BE2C (cell line): ENCODE results near the gene POTEE. TPM values are rescaled to one million over a fixed set of nuclear protein-coding genes. Genes with fewer than 3 reads are reported as not detected.
"Not testable (repeated sequence)": the region's sequence is repeated elsewhere in the genome, so short reads cannot be mapped to it uniquely, and the experiment has no call there.

Source experiments
- DNase-seq: peaks from one replicate; pipeline ENCODE4 v3.0.0-alpha.2; 2020
- H3K27me3 ChIP-seq: fragments of 250-450 bp; sonication (Bioruptor Pico); 2 replicates; pipeline ENCODE4 v1.5.1; 2020; ENCODE audit warnings: mild to moderate bottlenecking
- H3K36me3 ChIP-seq: fragments of 250-450 bp; sonication (Bioruptor Pico); 2 replicates; pipeline ENCODE4 v1.5.1; 2020; ENCODE audit warnings: mild to moderate bottlenecking
- H3K4me1 ChIP-seq: fragments of 250-450 bp; sonication (Bioruptor Pico); 2 replicates; pipeline ENCODE4 v1.5.1; 2020
- H3K4me3 ChIP-seq: 2 replicates; pipeline ENCODE4 v1.5.1; 2011; ENCODE audit warnings: low read depth, low read length
- H3K9me3 ChIP-seq: fragments of 250-450 bp; sonication (Bioruptor Pico); 2 replicates; pipeline ENCODE4 v1.5.1; 2020
- polyA plus RNA-seq: library from polyadenylated mRNA; unstranded; fragments of >200 nt; gene quantifications from one replicate; pipeline ENCODE4 v1.2.1, GENCODE V29; 2012; ENCODE audit warnings: low read depth, missing spikeins; ENCODE audit not compliant: insufficient read length, insufficient read depth
- TF ChIP-seq, protein P1 (sequence below): IDR thresholded peaks from 2 replicates; pipeline ENCODE4 v1.5.1; 2012; ENCODE audit warnings: mild to moderate bottlenecking, low read depth, low read length

The POTEE gene
- polyA plus RNA-seq: 0.45 TPM

DNA sequence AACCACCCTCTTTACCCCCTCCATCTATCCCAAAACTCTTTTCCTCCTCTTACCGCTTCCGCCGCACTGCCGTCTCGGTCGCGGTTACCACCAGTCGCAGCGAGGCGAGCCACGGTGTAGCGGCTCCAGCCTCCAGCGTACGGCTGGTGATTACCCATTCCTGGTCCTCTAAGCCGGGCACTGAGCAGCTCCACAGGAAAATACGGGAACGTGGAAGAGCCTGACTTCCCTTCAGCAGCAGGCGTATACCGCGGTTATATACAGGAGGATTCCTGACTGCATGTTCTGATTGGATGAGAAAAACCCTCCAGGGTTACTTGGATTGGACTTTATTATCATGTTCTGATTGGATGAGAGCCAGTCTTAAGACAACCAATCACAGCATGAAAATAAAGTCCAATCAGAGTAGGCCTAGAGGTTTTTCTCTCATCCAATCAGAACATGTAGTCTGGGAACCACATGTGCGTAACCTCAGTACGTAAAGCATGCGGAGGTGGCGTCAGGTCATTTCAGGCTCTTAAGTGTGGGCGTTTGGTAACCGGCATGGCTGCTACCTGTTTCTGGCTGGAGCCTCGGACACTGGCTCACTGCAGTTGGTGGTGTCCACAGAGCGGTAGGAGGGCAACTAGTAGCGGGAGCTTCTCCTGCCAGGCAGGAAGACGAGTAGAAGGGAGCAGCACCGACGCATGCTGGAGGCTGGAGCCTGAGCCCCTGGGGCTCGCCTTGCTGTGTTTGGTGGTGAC lies at the start of gene POTEE:
Gene POTEE, plus strand, starts transcription at position 507 of the 743 bp plus-strand sequence. CDS start 8,867 bp downstream, outside the sequence.
- not testable (repeated sequence) for H3K4me3 ChIP-seq

DNA sequence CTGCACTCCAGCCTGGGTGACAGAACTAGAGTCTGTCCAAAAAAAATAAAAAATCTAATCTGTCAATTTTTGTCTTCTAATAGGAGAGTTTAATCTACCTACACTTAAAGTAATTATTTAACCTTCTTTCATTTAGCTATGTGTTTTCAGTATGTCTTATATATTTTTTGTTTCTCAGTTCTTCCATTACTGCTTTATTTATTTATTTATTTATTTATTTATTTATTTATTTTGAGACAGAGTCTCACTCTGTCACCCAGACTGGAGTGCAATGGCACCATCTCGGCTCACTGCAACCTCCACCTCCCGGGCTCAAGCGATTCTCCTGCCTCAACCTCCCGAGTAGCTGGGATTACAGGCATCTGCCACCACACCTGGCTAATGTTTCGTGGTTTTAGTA lies 43.8 kb upstream of the POTEE start:
- not testable (repeated sequence) for H3K4me1 ChIP-seq, H3K36me3 ChIP-seq, H3K4me3 ChIP-seq, H3K9me3 ChIP-seq, H3K27me3 ChIP-seq, DNase-seq

More for the DNA sequence above, at the start of gene POTEE:
- not testable (repeated sequence) for H3K9me3 ChIP-seq, H3K4me1 ChIP-seq, DNase-seq, H3K36me3 ChIP-seq, H3K27me3 ChIP-seq

DNA sequence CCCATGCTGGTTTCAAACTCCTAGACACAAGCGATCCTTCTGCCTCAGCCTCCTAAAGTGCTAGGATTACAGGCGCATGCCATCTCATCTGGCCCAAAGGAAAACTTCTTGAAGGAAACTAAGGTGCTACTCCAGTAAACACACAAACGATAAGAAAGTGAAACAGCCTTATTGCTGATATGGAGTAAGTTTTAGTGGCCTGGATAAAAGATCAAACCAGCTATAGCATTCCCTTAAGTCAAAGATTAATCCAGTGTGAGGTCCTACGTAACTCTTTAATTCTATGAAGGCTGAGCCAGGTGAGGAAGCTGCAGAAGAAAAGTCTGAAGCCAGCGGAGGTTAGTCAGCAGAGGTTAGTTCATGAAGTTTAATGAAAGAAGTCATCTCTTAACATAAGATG lies 40.8 kb upstream of the POTEE start:
- Histone ChIP-seq H3K36me3 (no peaks in the 10 kb centered on the region), H3K9me3 (no peaks in the 10 kb centered on the region), H3K4me1 (no peaks in the 10 kb centered on the region), H3K27me3 (no peaks in the 10 kb centered on the region), H3K4me3 (no peak overlapping the region)
- no peak for DNase-seq
- TF ChIP-seq, protein P1, sequence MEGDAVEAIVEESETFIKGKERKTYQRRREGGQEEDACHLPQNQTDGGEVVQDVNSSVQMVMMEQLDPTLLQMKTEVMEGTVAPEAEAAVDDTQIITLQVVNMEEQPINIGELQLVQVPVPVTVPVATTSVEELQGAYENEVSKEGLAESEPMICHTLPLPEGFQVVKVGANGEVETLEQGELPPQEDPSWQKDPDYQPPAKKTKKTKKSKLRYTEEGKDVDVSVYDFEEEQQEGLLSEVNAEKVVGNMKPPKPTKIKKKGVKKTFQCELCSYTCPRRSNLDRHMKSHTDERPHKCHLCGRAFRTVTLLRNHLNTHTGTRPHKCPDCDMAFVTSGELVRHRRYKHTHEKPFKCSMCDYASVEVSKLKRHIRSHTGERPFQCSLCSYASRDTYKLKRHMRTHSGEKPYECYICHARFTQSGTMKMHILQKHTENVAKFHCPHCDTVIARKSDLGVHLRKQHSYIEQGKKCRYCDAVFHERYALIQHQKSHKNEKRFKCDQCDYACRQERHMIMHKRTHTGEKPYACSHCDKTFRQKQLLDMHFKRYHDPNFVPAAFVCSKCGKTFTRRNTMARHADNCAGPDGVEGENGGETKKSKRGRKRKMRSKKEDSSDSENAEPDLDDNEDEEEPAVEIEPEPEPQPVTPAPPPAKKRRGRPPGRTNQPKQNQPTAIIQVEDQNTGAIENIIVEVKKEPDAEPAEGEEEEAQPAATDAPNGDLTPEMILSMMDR: no peak

DNA sequence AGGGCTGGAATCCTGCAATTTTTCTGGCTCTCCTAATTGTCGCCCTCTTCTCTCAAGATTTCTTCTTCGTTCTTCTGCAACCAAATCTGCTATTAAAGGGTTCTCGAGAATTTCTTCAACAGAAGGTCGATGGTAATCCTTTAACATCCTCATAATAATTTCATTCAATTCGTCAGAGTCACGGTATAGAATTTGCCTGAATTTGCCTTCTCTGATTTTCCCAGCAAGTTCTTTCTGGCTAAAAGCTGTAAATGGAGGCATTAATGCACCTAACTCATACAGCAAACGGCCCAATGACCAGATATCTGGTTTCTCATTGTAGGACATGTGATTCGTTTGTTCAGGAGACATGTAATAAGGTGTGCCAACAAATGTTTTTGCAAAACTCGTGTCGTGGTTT lies 31.3 kb upstream of the POTEE start:
- not testable (repeated sequence) for H3K27me3 ChIP-seq, H3K9me3 ChIP-seq, DNase-seq, H3K36me3 ChIP-seq, H3K4me1 ChIP-seq, H3K4me3 ChIP-seq

DNA sequence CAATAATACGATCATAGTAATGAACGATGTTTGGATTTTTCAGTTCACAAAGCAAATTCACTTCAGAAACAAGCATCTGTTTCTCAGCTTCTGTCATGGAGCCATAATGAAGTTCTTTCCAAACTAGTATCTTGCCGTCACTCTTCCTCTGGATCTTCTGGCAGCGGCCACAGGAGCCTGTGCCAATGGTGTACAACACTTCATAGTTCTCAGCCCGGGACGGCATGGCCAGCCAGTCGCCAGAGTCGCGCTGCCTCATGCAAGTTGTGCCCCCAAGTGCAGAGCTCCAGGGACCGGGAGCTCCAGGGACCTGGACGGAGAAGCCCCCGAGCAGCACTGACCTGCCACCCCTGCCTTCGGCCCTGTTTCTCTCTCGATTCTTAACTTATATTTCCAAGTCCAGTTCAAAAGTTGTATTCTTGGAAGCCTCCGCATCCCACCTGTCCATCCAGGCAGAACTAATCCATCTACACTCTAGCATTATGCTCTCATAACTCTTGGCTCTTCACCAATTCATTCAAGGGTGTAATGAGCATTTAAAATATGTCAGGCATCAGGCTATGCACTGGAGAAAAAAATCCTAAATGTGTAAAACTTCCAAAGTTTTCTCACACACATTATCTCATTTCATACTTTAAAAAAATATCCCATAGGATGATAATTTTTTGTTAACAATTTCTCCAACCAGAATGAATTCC lies 30.5 kb upstream of the POTEE start:
- H3K4me1 ChIP-seq, H3K36me3 ChIP-seq, H3K27me3 ChIP-seq, DNase-seq, H3K4me3 ChIP-seq, H3K9me3 ChIP-seq: not testable (repeated sequence)

DNA sequence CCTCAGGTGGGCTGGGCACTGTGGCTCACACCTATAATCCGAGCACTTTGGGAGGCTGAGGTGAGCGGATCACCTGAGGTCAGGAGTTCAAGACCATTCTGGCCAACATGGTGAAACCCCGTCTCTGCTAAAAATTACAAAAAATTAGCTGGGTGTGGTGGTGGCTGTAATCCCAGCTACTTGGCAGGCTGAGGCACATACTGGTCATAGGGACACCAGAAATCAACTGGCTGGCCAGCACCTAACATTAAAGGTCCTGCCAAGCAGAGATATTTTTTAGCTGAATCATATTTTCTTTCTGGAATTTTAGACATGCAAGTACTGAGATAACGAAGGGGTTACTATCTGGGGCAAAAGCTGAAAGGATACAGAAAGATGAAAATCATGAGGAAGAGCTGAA lies 27.9 kb upstream of the POTEE start:
- DNase-seq, H3K4me1 ChIP-seq, H3K9me3 ChIP-seq, H3K36me3 ChIP-seq, H3K4me3 ChIP-seq, H3K27me3 ChIP-seq: not testable (repeated sequence)

DNA sequence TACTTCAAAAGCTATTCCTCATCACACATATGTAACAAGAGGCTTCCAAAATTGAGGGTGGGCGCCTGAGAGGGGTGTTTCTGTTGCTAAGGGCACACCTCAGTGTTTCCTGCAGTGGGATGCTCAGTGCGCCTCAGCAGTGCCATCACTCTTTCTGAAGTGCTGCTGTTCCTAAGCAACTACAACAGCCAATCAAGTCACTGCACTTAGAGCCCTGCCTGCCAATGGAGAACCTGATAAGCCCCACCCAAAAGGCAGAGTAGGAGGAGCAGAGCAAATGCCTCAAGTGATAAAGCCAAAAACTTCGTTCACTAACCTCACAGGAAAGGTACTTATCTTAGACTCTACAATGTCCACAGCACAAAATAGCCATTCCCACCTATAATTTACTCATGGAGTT lies 15.9 kb upstream of the POTEE start:
- not testable (repeated sequence) for H3K27me3 ChIP-seq, DNase-seq, H3K4me1 ChIP-seq, H3K36me3 ChIP-seq, H3K9me3 ChIP-seq, H3K4me3 ChIP-seq

DNA sequence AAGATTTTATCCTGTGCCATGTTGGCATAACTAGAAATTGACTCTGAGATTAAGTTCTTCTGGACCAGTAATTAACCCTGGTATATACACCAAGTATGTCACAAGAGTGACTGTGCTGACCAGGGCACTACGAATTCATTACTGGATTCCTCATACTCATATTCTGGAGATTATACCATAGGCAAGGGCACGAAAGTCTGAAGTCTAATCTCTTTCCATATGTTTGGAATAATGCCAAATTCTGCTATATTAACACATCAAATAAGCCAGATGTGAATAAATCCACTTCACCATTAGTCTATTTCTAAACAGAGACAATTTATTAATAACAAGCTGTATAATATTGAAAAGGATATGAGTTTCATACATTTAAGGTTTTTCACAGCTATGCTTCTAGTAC lies 13.2 kb upstream of the POTEE start:
- H3K36me3 ChIP-seq, H3K4me1 ChIP-seq, H3K4me3 ChIP-seq, H3K27me3 ChIP-seq, DNase-seq, H3K9me3 ChIP-seq: not testable (repeated sequence)

DNA sequence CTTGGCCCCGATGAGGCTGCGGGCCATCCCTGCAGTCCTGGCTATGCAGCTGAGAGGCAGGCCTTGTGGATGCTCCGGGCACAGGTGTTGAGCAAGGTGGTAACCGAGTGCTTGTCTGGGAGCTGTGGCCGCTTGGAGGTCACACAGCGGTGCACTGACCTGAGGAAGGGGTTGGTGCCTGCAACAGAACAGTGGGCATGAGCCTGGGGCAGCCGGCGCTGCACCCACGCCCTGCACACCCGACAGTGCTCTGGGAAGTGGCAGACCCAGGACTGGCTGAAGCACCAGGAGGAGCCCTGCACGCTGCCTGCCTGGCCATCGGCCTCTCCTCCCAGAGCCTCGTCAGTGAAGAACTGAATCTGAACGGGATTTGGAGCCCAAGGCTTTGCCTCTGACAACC lies 8.2 kb upstream of the POTEE start:
- Histone ChIP-seq H3K4me1 (no peaks in the 10 kb centered on the region), H3K4me3 (no peak overlapping the region), H3K9me3 (no peaks in the 10 kb centered on the region), H3K27me3 (no peaks in the 10 kb centered on the region), H3K36me3 (no peaks in the 10 kb centered on the region)
- TF ChIP-seq, protein P1: no peak
- DNase-seq: no peak

DNA sequence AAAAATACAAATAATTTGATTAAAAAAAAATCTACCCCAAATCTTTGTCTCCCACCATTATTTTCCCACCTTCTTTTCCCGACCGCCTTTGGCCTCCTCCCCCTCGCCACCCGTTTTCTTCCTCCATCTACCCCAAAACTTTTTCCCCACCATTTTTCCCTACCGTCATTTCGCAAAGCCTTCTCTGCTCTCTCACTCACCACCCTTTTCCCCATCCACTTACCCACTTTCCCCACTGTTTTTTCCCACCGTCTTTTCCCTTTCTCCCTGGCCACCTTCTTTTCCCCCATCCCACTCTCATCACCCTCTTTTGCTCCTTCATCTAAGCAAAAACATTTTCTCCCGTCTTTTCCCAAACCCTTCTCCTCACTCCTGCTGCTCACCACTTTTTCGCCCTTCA lies 1.5 kb upstream of the POTEE start:
- not testable (repeated sequence) for H3K36me3 ChIP-seq, H3K27me3 ChIP-seq, DNase-seq, H3K9me3 ChIP-seq, H3K4me1 ChIP-seq, H3K4me3 ChIP-seq

DNA sequence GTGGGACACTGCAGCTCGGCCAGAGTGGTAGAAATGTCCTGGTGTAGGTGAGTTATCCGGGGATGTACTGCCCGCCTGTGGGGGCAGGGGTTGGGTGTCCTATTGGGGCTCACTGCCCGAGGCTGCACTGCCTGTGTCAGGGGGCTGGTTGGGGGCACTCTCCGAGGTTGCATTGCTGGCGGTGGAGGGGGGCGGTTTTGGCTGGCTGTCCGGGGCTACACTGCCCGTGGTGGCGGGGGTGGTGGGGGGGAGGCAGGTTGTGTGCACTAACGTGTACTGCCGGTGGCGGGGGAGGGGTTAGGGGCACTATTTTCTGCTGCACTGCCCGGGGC lies 403 bp downstream of the POTEE start:
- H3K4me1 ChIP-seq, H3K36me3 ChIP-seq, DNase-seq, H3K27me3 ChIP-seq, H3K4me3 ChIP-seq, H3K9me3 ChIP-seq: not testable (repeated sequence)

DNA sequence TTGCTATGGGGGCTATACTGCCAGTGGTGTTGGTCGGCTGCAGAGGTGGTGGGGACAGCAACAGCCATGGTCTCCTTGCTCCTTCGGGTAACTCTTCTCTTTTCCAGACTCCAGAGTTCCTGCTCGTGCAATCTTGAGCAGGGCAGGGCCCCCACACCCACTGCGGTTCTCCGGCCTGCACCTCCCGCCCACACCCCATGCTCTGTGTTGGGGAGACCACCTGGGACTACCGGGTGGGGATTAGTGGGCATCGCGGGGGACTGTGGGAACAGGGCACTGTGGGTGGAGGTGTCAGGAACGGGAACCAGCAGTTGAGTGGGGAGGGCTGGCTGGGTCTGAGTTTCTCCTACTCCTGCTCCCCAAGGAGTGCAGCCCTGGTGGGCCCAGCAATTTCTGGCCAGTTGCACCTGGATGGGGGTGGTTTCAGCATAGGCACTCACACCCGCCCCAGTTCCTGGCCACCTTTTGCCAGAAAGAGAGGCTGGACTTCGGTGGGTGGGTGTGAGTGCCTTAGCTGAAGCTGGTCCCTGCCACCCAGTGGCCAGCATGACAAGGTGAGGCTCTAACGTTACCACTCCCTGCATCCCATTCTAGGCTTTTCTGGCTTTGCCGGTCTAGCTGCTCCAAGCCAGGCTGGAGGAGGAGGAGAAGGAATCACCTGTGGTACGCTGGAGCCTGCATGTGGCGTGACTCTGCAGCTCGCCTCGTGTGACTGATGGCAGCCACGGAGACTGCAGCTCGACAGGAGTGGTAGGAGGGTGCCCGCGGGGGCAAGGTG lies 1.3 kb downstream of the POTEE start:
- H3K36me3 ChIP-seq, DNase-seq, H3K4me3 ChIP-seq, H3K27me3 ChIP-seq, H3K9me3 ChIP-seq, H3K4me1 ChIP-seq: not testable (repeated sequence)

DNA sequence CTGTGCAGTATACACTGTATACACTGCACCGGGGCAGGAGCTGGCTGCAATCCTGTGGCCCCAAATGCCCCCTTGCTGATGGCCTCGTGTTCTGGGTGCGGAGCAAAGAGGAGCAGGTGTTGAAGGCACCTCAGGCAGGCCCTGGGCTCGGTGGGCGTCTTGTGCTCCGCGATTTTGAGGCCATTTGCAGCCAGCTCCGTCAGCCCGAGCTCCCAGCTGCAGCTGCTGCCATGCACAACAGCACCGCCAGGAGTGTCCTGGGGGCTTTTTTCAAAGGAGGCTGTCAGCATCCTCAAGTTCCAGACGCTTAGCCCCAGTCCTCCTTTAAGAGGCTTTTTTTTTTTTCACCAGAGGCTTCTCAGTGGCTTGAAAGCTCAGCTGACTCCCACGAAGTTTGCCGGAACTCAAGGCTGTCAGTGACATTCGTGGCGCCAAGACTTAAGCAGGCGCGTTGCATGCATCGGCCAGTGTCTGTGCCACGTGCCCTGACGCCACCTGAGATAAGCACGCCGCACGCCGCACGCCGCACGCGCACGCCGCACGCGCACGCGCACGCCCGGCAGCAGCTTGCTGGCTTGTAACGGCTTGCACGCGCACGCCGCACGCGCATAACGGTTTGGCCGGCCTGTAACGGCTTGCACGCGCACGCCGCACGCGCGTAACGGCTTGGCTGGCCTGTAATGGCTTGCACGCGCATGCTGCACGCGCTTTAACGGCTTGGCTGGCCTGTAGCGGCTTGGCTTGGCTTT lies 8.1 kb downstream of the POTEE start:
- H3K4me3 ChIP-seq, DNase-seq, H3K27me3 ChIP-seq, H3K9me3 ChIP-seq, H3K4me1 ChIP-seq, H3K36me3 ChIP-seq: not testable (repeated sequence)
